ENCODE results near the gene EPHB6.

Gene EPHB6

GRCh38 chr7:142836426-142836825 is 18.4 kb upstream of the EPHB6 start:
- DNase-seq: no peak

GRCh38 chr7:142838461-142839213 is 16.2 kb upstream of the EPHB6 start:
- DNase-seq: no peak

GRCh38 chr7:142842251-142842766 is 12.6 kb upstream of the EPHB6 start:
- DNase-seq: no peak

- DNase-seq: no peak
These were observed 7.5 kb upstream of the EPHB6 start for GRCh38 chr7:142847353-142847752.

- no peak for DNase-seq
These were observed 3.6 kb upstream of the EPHB6 start for GRCh38 chr7:142851269-142851668.

GRCh38 chr7:142851919-142852318 is 3.0 kb upstream of the EPHB6 start:
- DNase-seq: no peak

GRCh38 chr7:142853739-142854371 is 1.0 kb upstream of the EPHB6 start:
- DNase-seq: peak; percentile 53

- no peak for DNase-seq
These were observed 353 bp downstream of the EPHB6 start for GRCh38 chr7:142855114-142855743.

GRCh38 chr7:142855756-142856564 is 1.1 kb downstream of the EPHB6 start:
- DNase-seq: no peak

GRCh38 chr7:142856565-142857245 is 1.8 kb downstream of the EPHB6 start:
- no peak for DNase-seq

GRCh38 chr7:142857625-142858024 is 2.7 kb downstream of the EPHB6 start:
- no peak for DNase-seq

- no peak for DNase-seq
These were observed 4.5 kb downstream of the EPHB6 start for GRCh38 chr7:142859411-142859810.

GRCh38 chr7:142859829-142860228 is 5.0 kb downstream of the EPHB6 start:
- no peak for DNase-seq

GRCh38 chr7:142860968-142861367 is 6.1 kb downstream of the EPHB6 start:
- no peak for DNase-seq

GRCh38 chr7:142862351-142862750 is 7.5 kb downstream of the EPHB6 start:
- DNase-seq: no peak

- DNase-seq: no peak
These were observed 8.0 kb downstream of the EPHB6 start for GRCh38 chr7:142862786-142863400.

GRCh38 chr7:142863891-142864685 is 9.2 kb downstream of the EPHB6 start:
- DNase-seq: no peak

GRCh38 chr7:142864980-142865747 is 10.3 kb downstream of the EPHB6 start:
- DNase-seq: no peak

GRCh38 chr7:142865766-142866165 is 10.9 kb downstream of the EPHB6 start:
- DNase-seq: no peak

- DNase-seq: no peak
These were observed 11.7 kb downstream of the EPHB6 start for GRCh38 chr7:142866361-142867096.

Measured in activated gamma-delta T cell treated with Interleukin-2 at 50 U/mL for 16 hours (primary cell).